ENCODE measurements around the gene RAB6B.

Gene RAB6B

DNA sequence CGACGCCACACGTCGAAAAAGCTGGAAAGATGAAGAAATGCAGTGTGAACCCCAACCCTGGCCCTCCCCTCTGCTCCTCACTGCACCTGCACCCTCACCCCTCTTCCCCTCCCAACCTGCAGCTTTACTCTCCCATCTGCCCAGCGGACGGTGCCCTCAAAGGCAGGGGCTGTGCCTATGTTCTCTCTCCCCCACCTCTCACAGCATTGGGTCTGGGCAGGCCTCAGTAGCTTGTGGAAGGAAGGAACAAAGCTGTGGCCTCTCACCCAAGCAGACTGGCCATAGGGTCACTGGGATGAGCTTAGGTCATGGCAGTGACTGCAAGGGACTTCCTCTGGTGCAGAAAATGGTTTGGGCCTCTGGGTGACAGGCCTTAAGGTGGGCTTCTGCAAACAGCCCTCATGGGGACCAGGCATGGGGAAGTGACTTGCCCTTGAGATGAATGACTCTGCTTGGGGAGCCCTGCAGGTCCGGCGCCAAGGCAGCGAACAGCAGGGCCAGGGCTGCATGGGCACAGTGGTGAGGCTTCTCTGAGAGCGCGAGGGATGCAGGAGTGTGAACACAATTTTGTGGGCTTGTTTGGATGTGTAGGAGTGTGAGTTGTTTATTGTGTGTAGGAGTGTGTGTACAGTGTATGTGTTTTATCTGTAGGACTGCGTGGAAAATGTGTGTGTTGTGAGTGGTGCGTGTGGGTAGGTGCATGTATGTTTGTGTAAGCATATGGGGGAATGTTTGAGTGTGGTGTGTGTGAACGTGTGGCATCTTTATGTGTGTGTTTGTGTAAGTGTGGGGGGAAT is 60.9 kb downstream of the RAB6B start:
- DNase-seq, result no peak

- no peak for DNase-seq
Observed at GRCh38 chr3:133833880-133834620, 61.6 kb downstream of the RAB6B start.

DNA sequence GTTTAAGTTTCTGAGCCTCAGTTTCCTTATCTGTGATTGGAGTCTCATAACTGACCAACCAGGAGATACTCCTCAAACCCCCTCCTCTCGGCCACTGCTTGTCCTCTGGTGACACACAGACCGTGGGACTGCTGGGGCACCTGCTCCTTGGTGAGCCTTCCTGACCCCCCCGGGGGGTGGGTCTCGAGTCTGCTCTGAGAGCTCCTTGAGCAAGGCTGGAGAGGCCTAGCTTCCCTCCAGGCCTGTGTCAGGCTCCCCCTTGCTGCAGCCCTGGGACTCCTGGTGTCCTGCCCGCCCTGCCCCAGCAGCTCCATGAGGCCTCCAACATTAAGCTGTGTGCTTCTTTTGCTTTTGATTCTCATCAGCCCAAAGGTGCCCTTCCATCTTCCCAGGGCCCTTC is 62.4 kb downstream of the RAB6B start:
- DNase-seq, result no peak

GRCh38 chr3:133832802-133833144 is 62.9 kb downstream of the RAB6B start:
- no peak for DNase-seq

GRCh38 chr3:133831966-133832801 is 63.5 kb downstream of the RAB6B start:
- DNase-seq, result no peak

GRCh38 chr3:133830071-133830470 is 65.6 kb downstream of the RAB6B start:
- no peak for DNase-seq

- DNase-seq, result no peak
Observed at GRCh38 chr3:133829310-133829707, 66.4 kb downstream of the RAB6B start.

- DNase-seq, result no peak
Observed at GRCh38 chr3:133828576-133829309, 66.9 kb downstream of the RAB6B start.

DNA sequence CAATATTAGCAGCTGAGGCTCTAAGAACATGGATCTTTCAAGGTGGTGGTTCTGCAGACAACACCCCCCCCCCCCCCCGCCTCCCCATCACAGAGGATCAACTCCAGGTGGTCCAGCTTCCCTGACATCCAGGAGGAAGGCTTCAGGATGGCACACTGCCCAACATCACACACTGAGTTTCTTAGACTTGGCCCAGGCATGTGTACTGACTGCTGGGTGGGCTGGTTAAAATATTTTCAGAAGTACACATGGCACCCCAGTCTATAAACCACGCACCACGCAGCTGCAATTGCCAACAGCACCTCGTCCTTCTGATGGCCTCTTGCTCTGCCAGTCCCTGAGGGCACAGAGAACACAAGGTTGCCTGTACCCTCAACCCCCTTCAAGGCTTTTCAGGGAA is 68.0 kb downstream of the RAB6B start:
- DNase-seq, result no peak

DNA sequence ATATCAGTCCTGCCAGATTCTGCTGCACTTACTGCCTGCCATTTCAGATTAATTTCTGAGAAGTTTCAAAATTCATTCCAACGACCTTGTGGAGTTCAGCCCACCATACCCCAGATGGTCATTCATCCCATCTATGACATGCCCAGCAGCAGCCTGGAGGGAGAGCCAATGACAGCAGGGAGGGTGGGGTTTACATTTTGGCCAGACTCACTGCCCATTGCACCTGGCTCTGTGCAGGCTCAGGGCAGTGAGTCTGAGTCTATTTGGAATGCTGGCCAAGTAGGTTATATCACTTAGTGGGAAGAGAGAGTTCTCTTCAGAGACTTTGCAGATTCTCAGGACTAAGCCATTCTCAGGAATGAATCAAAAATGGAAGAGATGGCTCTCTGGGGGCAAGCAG is 68.5 kb downstream of the RAB6B start:
- no peak for DNase-seq

DNA sequence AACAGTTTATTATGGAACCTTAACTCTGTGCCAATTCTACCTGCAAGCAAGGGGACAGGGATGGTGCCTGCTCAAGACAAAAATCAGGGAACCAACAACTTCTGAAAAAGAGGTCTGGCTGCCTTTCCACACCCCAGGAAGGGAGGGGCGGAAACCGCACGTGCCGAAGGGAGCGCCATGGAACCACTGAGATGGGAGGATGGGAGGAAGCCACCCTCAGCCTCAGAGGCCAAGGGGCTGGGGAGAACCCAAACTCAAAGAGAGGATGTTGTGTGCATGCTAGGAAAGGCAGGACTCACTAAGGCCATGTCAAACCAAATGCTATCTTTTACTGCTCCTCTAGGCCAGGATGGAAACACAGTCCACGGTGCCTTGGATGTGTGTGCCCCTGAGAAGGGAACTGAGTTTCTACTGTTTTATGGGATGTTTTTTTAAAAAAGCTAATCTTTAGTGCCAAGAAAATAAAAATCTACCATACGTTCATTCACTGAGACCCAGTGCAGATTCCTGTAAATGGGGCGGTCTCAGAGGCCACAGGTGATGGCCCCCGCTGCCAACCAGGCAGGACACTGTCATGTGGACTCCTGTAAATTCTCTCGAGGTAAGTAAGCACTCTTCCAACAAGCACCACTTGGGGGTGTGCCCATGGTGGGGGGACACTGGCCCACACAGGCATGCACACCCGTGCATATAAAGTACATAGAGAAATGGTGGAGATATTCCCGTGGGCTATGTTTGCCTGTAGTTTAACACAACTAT is 69.5 kb downstream of the RAB6B start:
- DNase-seq, result no peak

DNA sequence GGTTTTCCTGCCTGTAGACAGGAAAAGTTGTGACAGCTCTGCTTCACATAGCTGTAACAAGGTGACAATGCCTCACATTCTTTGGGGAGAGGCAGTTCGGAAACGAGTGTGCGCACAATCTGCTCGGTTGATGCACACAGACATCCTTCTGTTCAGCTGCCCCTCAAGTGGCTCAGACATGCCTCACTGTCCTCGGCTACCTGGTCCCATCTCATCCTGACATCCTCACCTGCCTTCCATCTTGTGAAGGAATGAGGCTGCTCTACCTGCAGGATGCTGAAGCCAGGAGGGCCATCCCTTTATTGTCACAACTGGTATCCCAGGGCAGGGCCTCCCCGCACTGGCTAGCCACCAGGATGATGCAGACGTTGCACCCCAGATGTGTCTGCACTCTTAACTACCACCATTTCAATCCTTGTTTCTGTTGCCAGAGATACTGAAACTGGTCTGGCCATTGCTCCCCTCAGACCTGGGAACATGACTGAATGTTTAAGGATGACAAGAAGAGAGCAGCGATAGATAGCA is 70.7 kb downstream of the RAB6B start:
- no peak for DNase-seq

- no peak for DNase-seq
Observed at GRCh38 chr3:133821767-133822638, 73.7 kb downstream of the RAB6B start.

DNA sequence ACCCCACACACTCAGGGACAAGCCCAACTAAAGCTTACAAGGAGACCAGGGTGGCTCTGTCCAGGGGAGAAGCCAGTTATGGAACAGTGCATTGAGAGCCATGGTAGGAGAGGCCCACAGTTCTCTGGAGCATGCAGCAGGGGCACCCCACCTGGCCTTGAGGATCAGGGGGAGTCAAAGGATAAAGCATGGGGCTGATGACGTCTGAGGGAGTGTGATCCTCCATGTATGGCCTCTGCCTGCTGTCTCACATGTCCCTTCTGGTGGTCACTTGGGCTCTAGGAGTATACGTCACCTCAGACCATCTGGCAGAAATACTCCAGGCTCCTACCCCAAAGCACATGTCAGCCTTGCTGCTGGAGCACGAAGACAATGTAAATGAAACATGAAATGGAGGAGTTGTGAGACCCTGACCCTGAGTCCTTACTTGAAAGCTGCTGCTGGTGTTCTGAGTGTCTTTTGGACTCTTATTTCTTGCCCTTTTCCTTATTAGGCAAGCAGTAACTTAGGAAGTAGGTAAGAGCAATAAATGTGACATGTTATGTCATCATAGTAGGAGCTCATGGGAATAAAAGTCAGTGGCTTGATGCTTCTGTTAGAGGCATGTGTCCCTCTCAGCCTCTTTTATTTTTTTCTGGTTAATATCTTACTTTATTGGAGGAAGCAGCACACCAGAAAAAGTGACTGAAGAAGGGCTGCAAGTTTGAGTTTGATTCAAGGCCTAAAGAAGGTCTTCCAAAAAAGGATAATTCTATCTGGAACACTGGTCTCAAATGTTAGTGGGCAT is 74.6 kb downstream of the RAB6B start:
- DNase-seq, result no peak

DNA sequence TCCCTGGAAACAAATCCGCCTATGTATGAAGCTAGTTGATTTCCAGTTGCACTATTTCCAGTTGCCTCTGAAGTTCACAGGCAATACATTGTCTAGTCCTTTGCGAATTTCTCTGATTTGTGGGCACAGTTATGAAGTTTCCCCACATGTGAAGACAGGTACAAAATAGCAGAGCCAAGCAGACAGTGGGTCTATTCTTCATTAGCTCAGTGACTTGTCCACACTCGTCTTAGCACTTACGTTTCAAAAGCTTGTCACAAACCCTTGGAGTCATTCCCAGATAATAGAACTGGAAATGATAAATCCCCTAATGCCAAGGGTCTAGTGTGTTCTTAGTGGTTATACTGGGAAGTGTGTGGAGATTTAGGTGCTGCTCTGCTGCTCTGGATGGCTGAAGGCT is 75.6 kb downstream of the RAB6B start:
- DNase-seq, result no peak

GRCh38 chr3:133815386-133815785 is 80.3 kb downstream of the RAB6B start:
- DNase-seq, result no peak

DNA sequence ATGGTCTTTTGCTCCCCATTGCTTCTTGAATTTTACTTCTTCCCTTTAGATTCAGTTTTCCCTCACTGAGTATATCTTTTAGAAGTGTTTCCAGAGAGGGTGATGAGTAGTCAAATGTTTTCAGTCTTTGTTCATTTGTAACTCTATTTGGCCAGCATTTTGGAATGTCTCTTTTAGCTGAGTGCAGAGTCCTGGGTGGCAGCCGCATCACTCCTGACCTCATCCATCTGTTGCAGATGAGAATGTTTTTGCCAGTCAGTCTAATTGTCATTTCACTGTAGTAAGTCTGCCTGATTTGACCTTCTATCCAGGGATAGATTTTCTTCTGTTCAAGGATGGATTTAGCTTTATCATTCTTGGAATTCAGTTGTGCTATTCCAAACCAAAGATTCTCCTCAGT is 82.8 kb downstream of the RAB6B start:
- DNase-seq, result no peak

- DNase-seq, result peak; percentile 85
Observed at GRCh38 chr3:133805702-133806475, 89.8 kb downstream of the RAB6B start, which contains the start of gene SRPRB. Gene SRPRB, plus strand, starts transcription at chr3:133805815. Its CDS starts 34 bp downstream, at chr3:133805849.

- DNase-seq, result no peak
Observed at GRCh38 chr3:133805384-133805701, 90.3 kb downstream of the RAB6B start.

Data from SIG-M5 (cell line).